K562 (cell line): ENCODE results near the gene PLEK2.

Source experiments
- ELF4 ChIP-seq: fragments of 450-650 bp; formaldehyde crosslinking; IDR thresholded peaks from 2 replicates; pipeline ENCODE4 v1.4.0; 2022; ENCODE audit warnings: missing genetic modification characterization
- FOXM1 ChIP-seq, 2 experiments: fragments of 450-650 bp in 1 of 2; sonication (generic) in 1 of 2; formaldehyde crosslinking in 1 of 2; IDR thresholded peaks; 2 replicates each; pipeline versions ENCODE4 v1.6.1 to v1.9.0; 2017 to 2022; ENCODE audit warnings: low read depth in 2 of 2, mild to moderate bottlenecking in 2 of 2, missing genetic modification reagents in 1 of 2, moderate library complexity in 1 of 2
- RBM22 ChIP-seq: fragments of 200-400 bp; formaldehyde crosslinking; IDR thresholded peaks from 2 replicates; pipeline ENCODE4 v1.6.1; 2018; ENCODE audit warnings: low read length, low read depth; ENCODE audit not compliant: poor library complexity, severe bottlenecking
- ZC3H8 ChIP-seq: fragments of 450-650 bp; IDR thresholded peaks from 2 replicates; pipeline ENCODE4 v1.6.1; 2017
- ZFP1 ChIP-seq: fragments of 450-650 bp; formaldehyde crosslinking; IDR thresholded peaks from 2 replicates; pipeline ENCODE4 v1.4.0; 2020; ENCODE audit warnings: mild to moderate bottlenecking, mixed read lengths

DNA sequence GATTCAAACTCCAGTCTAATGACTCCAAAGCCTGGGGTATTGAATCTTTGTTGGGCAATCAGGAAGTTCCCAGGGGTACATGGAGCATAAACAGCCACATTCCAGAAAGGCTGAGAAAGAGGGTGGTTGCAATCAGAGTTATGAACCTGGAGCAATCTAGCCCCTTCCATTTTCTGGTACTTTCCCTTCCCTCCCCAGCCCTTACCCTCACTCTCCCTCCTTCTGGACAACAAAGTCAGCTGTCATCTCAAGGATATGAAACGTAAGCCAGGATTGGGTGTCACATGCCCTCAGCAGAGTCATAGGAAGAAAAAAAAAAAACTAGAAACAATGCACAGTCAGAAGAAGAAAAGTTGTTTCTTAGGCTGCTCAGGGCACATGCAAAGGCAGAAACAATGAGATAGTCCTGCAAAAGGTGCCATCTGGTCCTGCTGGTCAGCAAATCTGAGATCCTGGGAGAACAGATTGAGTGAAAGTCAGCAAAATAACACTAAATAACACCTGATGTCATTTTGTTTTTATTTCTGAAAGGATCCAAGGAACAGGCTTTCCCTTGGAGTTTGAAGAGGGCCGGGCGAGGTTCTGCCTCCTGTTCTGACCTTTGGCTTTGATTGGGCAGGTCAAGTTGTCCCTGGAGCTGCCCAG lies 49.5 kb upstream of the PLEK2 start:
- TF ChIP-seq RBM22 (no peak), FOXM1 (IDR thresholded peaks at IDR 0.05; ENCODE audit: low read depth) (no peak), FOXM1 (CRISPR knock-in tag; IDR thresholded peaks at IDR 0.05; ENCODE audit: low read depth) (no peak), ELF4 (no peak), ZFP1 (CRISPR knock-in tag) (no peak), ZC3H8 (no peak)
